ENCODE results near the gene NAT8L.

- TF ChIP-seq MYC (IDR thresholded peaks at IDR 0.05; ENCODE audit: low read depth, low read length): no peak
- no peak for TF ChIP-seq CTCF (IDR thresholded peaks at IDR 0.05; ENCODE audit: extremely low read depth in 1 of 2, insufficient read depth in 1 of 2, low read depth in 1 of 2, low read length in 2 of 2)
- TF ChIP-seq POLR2AphosphoS5 (IDR thresholded peaks at IDR 0.05; ENCODE audit: insufficient read depth, low read depth, low read length): no peak
- TF ChIP-seq POLR2A (IDR thresholded peaks at IDR 0.05; ENCODE audit: low read depth, low read length): no peak
- TF ChIP-seq FOS (IDR thresholded peaks at IDR 0.05; ENCODE audit: borderline replicate concordance, insufficient read depth, low read length): no peak
- TF ChIP-seq EZH2 (IDR thresholded peaks at IDR 0.05; ENCODE audit: borderline replicate concordance, low read depth, low read length, severe bottlenecking): no peak
- TF ChIP-seq, protein P1, sequence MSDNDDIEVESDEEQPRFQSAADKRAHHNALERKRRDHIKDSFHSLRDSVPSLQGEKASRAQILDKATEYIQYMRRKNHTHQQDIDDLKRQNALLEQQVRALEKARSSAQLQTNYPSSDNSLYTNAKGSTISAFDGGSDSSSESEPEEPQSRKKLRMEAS (IDR thresholded peaks at IDR 0.05; ENCODE audit: insufficient read depth, insufficient read length): no peak
- TF ChIP-seq JUN (IDR thresholded peaks at IDR 0.05; ENCODE audit: borderline replicate concordance, insufficient read depth, insufficient read length, low read depth): no peak
Measured at GRCh38 chr4:2066011-2066551, 7.0 kb downstream of the NAT8L start.

Measured in endothelial cell of umbilical vein (primary cell).